Choroid plexus epithelial cell (primary cell): ENCODE data around the gene HUS1.

Source experiments
- DNase-seq: peaks from one replicate; pipeline ENCODE4 v3.0.0-alpha.2; 2010; ENCODE audit warnings: low read depth
- H3K4me3 ChIP-seq: 2 replicates; pipeline ENCODE4 v1.5.1; 2011; ENCODE audit warnings: low read depth, mild to moderate bottlenecking, control low read depth, low read length, moderate library complexity
- CTCF ChIP-seq: conservative IDR thresholded peaks from 2 replicates; pipeline ENCODE4 v1.5.1; 2011; ENCODE audit warnings: low read depth, mild to moderate bottlenecking, control low read depth, inconsistent platforms, low read length, moderate library complexity

Gene HUS1

GRCh38 chr7:47965456-47965855 is 14.0 kb downstream of the HUS1 start:
- TF ChIP-seq CTCF = no peak
- no peak overlapping the region for H3K4me3 ChIP-seq
- no peak for DNase-seq

DNA sequence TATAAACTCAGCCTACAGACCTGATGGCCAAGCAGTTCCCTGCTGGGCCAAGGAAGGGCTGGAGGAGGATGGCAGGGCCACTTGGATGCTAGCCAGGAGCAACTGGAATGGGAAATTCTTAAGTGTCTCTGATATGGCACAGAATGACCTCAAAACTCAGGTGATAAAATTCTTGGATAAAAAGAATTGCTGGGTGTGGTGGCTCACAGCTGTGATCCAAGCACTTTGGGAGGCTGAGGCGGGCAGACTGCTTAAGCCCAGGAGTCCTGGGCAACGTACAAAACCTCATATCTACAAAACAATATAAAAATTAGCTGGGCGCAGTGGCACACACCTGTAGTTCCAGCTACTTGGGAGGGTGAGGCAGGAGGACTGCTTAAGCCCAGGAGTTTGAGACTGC is 17.2 kb downstream of the HUS1 start:
- no peak for TF ChIP-seq CTCF
- no peak for DNase-seq

DNA sequence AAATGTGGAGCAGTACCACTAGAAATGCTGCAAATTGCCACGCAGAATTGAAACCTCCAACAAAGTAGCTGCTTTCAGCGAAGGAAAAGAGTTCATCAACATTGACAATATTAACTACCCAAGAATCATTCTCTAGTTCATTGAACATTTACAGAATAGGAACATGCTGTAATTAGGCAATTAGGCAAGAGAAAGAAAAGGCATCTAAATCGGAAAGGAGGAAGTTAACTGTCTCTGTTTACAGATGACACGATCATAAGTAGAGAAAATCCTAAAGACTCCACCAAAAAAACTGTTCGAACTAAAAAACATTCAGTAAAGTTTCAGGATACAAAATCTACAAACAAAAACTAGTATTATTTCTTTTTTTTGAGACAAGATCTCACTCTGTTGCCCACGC is 22.3 kb downstream of the HUS1 start:
- H3K4me3 ChIP-seq = no peak overlapping the region
- DNase-seq = no peak
- no peak for TF ChIP-seq CTCF

More for the DNA sequence above, 17.2 kb downstream of the HUS1 start:
- no peak overlapping the region for H3K4me3 ChIP-seq

DNA sequence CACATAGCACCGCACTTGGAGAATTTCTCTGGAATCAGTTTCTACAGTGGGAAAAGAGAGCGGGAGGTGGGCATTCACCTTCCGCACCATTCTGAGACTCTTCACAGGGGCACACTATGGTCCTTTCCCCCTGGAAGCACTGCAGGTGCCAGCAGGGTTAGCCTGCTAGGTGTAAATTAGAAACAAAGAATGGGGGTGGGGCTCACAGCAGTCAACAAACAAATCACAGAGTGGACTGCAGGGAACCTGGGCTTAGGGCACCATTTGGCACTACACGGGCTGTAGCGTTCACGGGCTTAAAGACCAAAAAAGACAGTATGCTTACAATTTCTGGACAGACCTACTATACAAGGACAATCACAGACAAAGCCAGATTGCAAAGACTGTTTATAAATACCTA is 23.2 kb downstream of the HUS1 start:
- no peak overlapping the region for H3K4me3 ChIP-seq
- DNase-seq = no peak
- no peak for TF ChIP-seq CTCF

GRCh38 chr7:47954231-47954911 is 25.0 kb downstream of the HUS1 start:
- H3K4me3 ChIP-seq = no peak overlapping the region
- DNase-seq = peak; percentile 46
- TF ChIP-seq CTCF = no peak

- no peak for TF ChIP-seq CTCF
- DNase-seq = no peak
- H3K4me3 ChIP-seq = no peak overlapping the region
Measured at GRCh38 chr7:47953822-47954221, 25.6 kb downstream of the HUS1 start.

- H3K4me3 ChIP-seq = no peak overlapping the region
Measured at GRCh38 chr7:47952224-47952623, 27.2 kb downstream of the HUS1 start.

More at GRCh38 chr7:47952224-47952623, 27.2 kb downstream of the HUS1 start:
- DNase-seq = no peak
- no peak for TF ChIP-seq CTCF
